Measurements from ENCODE around the gene XBP1.

DNA sequence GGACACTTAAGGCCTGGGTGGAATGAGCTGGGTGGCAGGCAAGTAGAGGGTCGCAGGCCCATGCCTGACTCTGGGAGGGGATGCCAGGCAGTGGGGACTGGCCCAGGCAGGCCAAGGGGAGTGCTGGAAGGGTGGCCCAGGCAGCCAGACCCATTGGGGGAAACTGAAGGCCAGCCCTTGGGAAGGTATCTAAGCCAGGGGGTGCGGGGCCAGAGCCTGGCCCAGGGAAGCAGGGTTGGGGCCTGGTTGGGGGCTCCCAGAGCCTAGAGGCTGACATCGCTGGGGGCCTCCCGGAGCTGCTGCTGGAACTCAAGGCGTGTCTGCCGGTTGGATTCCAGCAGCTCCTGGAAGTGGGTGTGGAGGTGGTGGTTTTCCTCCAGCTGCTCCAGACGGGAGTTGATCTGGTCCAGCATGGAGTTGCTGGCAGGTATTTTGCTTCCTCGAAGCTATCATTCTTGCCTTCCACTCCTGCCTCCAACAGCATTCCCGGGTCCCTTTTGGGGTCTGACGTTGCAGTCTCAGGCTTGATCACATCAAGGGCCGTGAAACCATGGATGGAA is 35.3 kb upstream of the XBP1 start:
- TF ChIP-seq, protein P1, sequence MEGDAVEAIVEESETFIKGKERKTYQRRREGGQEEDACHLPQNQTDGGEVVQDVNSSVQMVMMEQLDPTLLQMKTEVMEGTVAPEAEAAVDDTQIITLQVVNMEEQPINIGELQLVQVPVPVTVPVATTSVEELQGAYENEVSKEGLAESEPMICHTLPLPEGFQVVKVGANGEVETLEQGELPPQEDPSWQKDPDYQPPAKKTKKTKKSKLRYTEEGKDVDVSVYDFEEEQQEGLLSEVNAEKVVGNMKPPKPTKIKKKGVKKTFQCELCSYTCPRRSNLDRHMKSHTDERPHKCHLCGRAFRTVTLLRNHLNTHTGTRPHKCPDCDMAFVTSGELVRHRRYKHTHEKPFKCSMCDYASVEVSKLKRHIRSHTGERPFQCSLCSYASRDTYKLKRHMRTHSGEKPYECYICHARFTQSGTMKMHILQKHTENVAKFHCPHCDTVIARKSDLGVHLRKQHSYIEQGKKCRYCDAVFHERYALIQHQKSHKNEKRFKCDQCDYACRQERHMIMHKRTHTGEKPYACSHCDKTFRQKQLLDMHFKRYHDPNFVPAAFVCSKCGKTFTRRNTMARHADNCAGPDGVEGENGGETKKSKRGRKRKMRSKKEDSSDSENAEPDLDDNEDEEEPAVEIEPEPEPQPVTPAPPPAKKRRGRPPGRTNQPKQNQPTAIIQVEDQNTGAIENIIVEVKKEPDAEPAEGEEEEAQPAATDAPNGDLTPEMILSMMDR (IDR thresholded peaks at IDR 0.05) = no peak
- no peak for TF ChIP-seq EZH2 (IDR thresholded peaks at IDR 0.05)
